ENCODE data around the gene SPINK7. TPM values are rescaled to one million over a fixed set of nuclear protein-coding genes. Genes with fewer than 3 reads are reported as not detected.

SPINK7 gene
- total RNA-seq, 1 experiment from 2014 or later, result not detected

DNA sequence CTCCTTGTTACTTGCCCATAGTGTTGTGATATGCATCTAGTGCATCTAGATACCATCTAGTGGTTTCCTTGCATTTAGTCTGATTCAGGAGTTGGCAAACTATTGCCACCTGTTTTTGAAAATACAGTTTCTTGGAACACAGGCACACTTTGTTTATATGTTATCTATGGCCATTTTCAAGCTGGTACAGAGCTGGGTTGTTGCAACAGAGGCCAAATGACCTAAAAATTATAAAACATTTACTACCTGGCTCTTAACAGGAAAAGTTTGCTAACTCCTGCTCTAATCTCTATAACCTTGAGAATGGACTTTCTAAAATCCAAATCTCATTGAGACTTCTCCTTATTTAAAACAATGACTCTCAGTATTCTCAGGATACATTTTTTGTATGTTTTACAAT, 52.1 kb downstream of the SPINK7 start:
- Histone ChIP-seq H3K4me3 (ENCODE audit: low read length) (no peak overlapping the region), H3K9ac (ENCODE audit: low read length) (no peak overlapping the region), H4K20me1 (ENCODE audit: insufficient read depth, low read depth, low read length) (no peaks in the 10 kb centered on the region), H3K9me3 (ENCODE audit: low read length) (no peaks in the 10 kb centered on the region; the same call in 1 of the 2 replicates), H3K27me3 (ENCODE audit: low read length) (no peaks in the 10 kb centered on the region), H3K4me1 (ENCODE audit: low read length) (no peaks in the 10 kb centered on the region), H3K9me2 (replicated peaks; ENCODE audit: insufficient read depth, low read length) (no peaks in the 10 kb centered on the region), H2AFZ (ENCODE audit: low read length) (no peak overlapping the region), H3K79me2 (ENCODE audit: low read length) (no peaks in the 10 kb centered on the region), H3K36me3 (ENCODE audit: insufficient read depth, low read length) (no peaks in the 10 kb centered on the region), H3K27ac (ENCODE audit: low read length) (no peak overlapping the region), H3K4me2 (ENCODE audit: low read depth, low read length, poor library complexity, severe bottlenecking) (no peak overlapping the region)
- DNase-seq, result no peak

Other genes starting within 250 kb of the SPINK7 start
- gene SPINK5, start 248.4 kb upstream of the SPINK7 start, total RNA-seq (2014; rRNA removed; shearing (Covaris generic); ENCODE audit: low replicate concordance), result not detected in 2 replicates
- gene SPINK14, start 143.9 kb upstream of the SPINK7 start, total RNA-seq (2014; rRNA removed; shearing (Covaris generic); ENCODE audit: low replicate concordance), result not detected in 2 replicates
- gene SPINK6, start 109.4 kb upstream of the SPINK7 start, total RNA-seq (2014; rRNA removed; shearing (Covaris generic); ENCODE audit: low replicate concordance), result not detected in 2 replicates
- not detected in 2 replicates for gene MARCOL, start 73.9 kb upstream of the SPINK7 start, total RNA-seq (2014; rRNA removed; shearing (Covaris generic); ENCODE audit: low replicate concordance)
- gene SPINK13, start 43.6 kb upstream of the SPINK7 start, total RNA-seq (2014; rRNA removed; shearing (Covaris generic); ENCODE audit: low replicate concordance), result not detected in 2 replicates
- not detected in 2 replicates for gene SPINK9, start 23.1 kb downstream of the SPINK7 start, total RNA-seq (2014; rRNA removed; shearing (Covaris generic); ENCODE audit: low replicate concordance)
- 56.7 and 130 TPM in 2 replicates for gene FBXO38, start 71.5 kb downstream of the SPINK7 start, total RNA-seq (2014; rRNA removed; shearing (Covaris generic); ENCODE audit: low replicate concordance)

Data from Karpas-422 (cell line).